ENCODE results near the gene PDE6B. TPM values are rescaled to one million over a fixed set of nuclear protein-coding genes. Genes with fewer than 3 reads are reported as not detected.

The PDE6B gene
- total RNA-seq, 6 donors from 2014 or later: 4.2 to 28.3 (median 9.0) TPM

DNA sequence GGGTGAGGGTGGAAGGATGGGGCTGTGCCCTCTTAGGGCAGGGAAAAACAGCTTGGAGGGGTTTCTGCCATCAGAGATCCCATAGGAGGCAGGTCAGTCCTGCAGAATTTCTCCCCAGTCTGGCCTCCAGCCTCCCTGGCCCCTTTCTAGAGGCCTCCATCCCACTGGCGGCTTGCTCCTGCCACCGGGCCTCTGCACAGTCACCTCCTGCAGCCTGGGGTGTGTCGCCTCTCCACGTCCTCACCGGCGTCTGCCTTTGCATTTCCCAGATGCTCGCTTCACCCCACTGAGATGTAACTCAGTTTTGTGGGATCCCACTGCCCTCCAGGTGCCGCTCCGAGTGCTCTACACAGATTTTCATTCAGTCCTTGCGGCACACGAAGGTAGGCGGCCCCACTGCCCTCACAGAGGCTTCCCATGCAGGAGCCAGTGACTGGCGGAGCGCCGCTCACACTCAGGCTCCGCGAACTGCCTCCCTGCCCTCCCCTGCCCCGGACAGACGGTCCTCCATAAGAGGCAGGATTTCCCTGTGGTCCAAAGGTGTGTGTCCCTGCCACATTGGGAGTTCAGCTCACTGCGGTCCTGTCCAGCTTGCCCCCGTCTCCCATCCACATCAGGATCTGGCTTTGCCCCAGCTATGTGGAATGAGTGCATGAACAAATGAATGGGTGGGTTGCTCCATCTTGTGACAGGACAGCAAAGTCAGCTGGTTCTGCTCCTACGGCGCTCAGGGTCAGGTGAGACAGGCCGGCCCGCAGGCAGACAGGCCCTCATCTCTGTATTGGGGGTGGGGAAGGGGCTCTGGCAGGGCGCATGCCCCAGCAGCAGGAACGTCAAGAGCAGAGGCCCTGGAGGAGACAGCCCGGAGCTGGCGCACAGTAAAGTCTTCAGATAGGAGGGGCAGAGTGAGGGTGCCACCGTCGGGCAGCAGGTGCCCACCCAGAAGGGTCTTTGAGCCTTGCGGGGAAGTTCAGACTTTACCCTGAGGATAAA is 46.6 kb upstream of the PDE6B start:
- Histone ChIP-seq H3K36me3 (no peaks in the 10 kb centered on the region), H3K4me3 (no peak overlapping the region), H3K9me3 (peaks cover 2 to 8% (median 4%) of the 10 kb centered on the region in 4 donors), H3K27ac (no peak overlapping the region), H3K4me1 (peaks cover 0 to 27% (median 5%) of the 10 kb centered on the region in 4 donors), H3K27me3 (peaks cover 0 to 44% (median 19%) of the 10 kb centered on the region in 4 donors)
- DNase-seq (no peak), ATAC-seq (ENCODE audit: low FRiP score in 2 of 2) (peak in 1 of 2 donors; percentile 27)
- 21 to 36% methylated on average over 20 to 30 of the region's 32 CpGs for WGBS, 2 donors
- TF ChIP-seq EP300 (IDR thresholded peaks at IDR 0.05) (no peak), POLR2AphosphoS5 (IDR thresholded peaks at IDR 0.05) (no peak), POLR2A (IDR thresholded peaks at IDR 0.05) (no peak)
- TF ChIP-seq, protein P1, sequence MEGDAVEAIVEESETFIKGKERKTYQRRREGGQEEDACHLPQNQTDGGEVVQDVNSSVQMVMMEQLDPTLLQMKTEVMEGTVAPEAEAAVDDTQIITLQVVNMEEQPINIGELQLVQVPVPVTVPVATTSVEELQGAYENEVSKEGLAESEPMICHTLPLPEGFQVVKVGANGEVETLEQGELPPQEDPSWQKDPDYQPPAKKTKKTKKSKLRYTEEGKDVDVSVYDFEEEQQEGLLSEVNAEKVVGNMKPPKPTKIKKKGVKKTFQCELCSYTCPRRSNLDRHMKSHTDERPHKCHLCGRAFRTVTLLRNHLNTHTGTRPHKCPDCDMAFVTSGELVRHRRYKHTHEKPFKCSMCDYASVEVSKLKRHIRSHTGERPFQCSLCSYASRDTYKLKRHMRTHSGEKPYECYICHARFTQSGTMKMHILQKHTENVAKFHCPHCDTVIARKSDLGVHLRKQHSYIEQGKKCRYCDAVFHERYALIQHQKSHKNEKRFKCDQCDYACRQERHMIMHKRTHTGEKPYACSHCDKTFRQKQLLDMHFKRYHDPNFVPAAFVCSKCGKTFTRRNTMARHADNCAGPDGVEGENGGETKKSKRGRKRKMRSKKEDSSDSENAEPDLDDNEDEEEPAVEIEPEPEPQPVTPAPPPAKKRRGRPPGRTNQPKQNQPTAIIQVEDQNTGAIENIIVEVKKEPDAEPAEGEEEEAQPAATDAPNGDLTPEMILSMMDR (IDR thresholded peaks at IDR 0.05): no peak

DNA sequence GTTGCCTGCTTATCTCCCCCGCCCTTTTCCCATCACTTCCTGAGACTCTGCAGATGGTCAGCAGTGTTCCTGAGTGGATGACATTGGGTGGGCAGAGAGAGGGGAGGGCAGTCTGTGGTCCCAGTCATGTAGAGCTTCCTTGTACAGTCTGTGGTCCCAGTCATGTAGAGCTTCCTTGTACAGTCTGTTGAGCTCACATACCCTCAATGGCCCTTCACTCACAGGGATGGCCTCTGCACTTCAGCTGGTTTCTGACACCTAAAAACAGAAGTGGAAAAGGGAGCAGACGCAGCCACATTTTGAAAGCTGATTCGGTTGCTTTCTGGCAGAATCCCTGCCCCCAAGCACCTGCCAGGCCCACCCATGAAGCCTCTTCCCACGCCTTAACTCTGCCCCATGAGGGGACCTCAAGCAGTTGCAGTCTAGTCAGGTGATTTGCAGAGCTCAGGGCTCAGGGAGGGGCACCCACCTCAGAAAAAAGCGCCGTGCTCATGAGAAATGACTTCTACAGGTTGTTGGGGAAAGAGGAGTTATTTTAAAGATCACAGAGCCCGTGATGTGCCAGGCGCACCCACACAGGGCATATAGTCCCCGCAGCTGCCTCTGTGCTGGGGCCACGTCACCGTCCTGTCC is 45.7 kb upstream of the PDE6B start:
- Histone ChIP-seq H3K27me3 (peaks cover 0 to 36% (median 17%) of the 10 kb centered on the region in 4 donors), H3K4me1 (peaks cover 0 to 26% (median 3%) of the 10 kb centered on the region in 4 donors), H3K4me3 (no peak overlapping the region), H3K36me3 (no peaks in the 10 kb centered on the region), H3K27ac (no peak overlapping the region), H3K9me3 (peaks cover 8 to 12% (median 9%) of the 10 kb centered on the region in 4 donors)
- TF ChIP-seq EP300 (IDR thresholded peaks at IDR 0.05) (no peak), POLR2A (IDR thresholded peaks at IDR 0.05) (no peak)
- TF ChIP-seq, protein P1 (IDR thresholded peaks at IDR 0.05): no peak
- ATAC-seq (ENCODE audit: low FRiP score in 2 of 2) (peak in 1 of 2 donors; percentile 34), DNase-seq (no peak)
- WGBS, 2 donors: 45 to 46% methylated on average over 10 to 11 of the region's 11 CpGs

DNA sequence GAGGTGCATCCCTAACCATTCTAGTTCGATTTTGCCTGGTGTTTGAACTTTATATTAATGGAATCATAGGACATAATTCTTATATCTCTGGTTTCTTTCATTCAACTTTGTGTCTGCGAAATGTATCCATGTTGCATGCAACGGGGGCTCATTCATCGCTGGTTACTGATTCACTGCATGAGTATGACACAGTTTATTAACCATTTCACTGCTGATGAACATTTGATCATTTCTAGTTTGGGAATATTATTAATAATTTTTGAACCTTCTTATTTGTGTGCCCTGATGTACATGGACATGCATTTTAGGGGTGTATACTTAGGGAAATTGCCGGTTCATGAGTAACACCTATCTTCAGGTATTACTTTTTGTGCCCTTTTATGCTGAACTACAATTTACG is 44.2 kb upstream of the PDE6B start:
- ATAC-seq (ENCODE audit: low FRiP score in 2 of 2): no peak
- Histone ChIP-seq H3K27me3 (peaks cover 0 to 25% (median 13%) of the 10 kb centered on the region in 4 donors), H3K4me1 (peaks cover 0 to 13% (median 2%) of the 10 kb centered on the region in 4 donors), H3K9me3 (peaks cover 8 to 14% (median 9%) of the 10 kb centered on the region in 4 donors), H3K27ac (no peak overlapping the region), H3K4me3 (no peak overlapping the region), H3K36me3 (no peaks in the 10 kb centered on the region)
- TF ChIP-seq, protein P1 (IDR thresholded peaks at IDR 0.05): no peak
- TF ChIP-seq POLR2AphosphoS5 (IDR thresholded peaks at IDR 0.05): no peak
- TF ChIP-seq EP300 (IDR thresholded peaks at IDR 0.05): no peak
- TF ChIP-seq POLR2A (IDR thresholded peaks at IDR 0.05): no peak
- WGBS, 2 donors: 57 to 66% methylated on average over 6 of the region's 6 CpGs
- DNase-seq: no peak

DNA sequence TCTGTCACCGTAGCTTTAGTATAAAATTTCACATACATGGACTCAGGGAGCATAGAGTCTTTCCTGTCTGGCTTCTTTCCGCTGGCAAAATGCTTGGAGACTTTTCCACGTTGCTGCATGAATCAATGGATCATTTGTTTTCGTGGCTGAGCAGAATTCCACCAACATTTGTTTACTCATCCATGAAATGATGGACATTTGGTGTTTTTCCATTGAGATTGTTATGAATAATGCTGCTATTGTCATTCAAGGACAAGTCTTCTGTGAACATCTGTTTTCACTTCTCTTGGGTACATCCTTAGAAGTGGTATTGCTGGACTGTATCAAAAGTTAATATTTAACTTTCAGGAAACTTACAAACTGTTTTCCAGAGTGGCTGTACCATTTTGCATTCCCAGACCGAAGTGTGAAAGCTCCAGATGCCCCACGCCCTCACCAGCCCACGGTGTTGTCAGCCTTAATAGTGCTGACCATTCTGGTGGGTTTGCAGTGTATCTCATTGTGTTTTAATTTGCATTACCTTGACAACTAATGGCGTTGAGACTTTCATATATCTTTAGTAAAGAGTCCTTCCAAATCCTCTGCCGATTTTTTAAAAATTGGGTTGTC is 43.5 kb upstream of the PDE6B start:
- no peak for ATAC-seq (ENCODE audit: low FRiP score in 2 of 2)
- Histone ChIP-seq H3K9me3 (peaks cover 8 to 14% (median 9%) of the 10 kb centered on the region in 4 donors), H3K4me3 (no peak overlapping the region), H3K27ac (no peak overlapping the region), H3K36me3 (no peaks in the 10 kb centered on the region), H3K4me1 (peaks cover 0 to 9% (median 0%) of the 10 kb centered on the region in 4 donors), H3K27me3 (peaks cover 0 to 21% (median 10%) of the 10 kb centered on the region in 4 donors)
- no peak for DNase-seq
- WGBS, 2 donors: 74 to 75% methylated on average over 9 of the region's 9 CpGs
- TF ChIP-seq POLR2AphosphoS5 (IDR thresholded peaks at IDR 0.05): no peak
- no peak for TF ChIP-seq POLR2A (IDR thresholded peaks at IDR 0.05)
- TF ChIP-seq EP300 (IDR thresholded peaks at IDR 0.05): no peak
- TF ChIP-seq, protein P1 (IDR thresholded peaks at IDR 0.05): no peak

All from upper lobe of left lung (tissue), 6 donors.